ENCODE results near the gene E2F2. TPM values are rescaled to one million over a fixed set of nuclear protein-coding genes. Genes with fewer than 3 reads are reported as not detected.

E2F2 gene
- total RNA-seq, 6 donors from 2014 or later: 0.69 to 1.9 (median 1.1) TPM

DNA sequence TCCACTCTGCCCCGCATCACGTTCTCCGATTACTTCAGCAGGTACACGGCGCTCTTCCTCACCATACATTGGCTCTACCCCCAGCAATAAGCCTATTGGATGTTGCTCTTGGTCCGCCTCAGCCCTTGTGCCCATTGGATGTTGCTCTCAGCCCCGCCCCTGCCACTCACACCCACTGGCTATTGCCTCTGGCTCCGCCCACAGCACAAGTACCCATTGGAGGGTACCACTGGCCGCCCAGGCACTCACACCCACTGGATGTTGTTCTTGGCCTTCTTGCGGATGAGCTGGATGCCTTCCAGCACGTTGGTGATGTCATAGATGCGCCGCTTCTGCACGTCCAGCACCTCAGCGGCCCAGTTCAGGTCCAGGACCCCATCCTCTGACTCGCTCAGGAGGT, 9.4 kb downstream of the E2F2 start:
- TF ChIP-seq POLR2AphosphoS5 (IDR thresholded peaks at IDR 0.05): no peak
- TF ChIP-seq EP300 (IDR thresholded peaks at IDR 0.05): no peak
- TF ChIP-seq, protein P1, sequence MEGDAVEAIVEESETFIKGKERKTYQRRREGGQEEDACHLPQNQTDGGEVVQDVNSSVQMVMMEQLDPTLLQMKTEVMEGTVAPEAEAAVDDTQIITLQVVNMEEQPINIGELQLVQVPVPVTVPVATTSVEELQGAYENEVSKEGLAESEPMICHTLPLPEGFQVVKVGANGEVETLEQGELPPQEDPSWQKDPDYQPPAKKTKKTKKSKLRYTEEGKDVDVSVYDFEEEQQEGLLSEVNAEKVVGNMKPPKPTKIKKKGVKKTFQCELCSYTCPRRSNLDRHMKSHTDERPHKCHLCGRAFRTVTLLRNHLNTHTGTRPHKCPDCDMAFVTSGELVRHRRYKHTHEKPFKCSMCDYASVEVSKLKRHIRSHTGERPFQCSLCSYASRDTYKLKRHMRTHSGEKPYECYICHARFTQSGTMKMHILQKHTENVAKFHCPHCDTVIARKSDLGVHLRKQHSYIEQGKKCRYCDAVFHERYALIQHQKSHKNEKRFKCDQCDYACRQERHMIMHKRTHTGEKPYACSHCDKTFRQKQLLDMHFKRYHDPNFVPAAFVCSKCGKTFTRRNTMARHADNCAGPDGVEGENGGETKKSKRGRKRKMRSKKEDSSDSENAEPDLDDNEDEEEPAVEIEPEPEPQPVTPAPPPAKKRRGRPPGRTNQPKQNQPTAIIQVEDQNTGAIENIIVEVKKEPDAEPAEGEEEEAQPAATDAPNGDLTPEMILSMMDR (IDR thresholded peaks at IDR 0.05): no peak
- no peak for TF ChIP-seq POLR2A (IDR thresholded peaks at IDR 0.05)
- peak overlapping the region in 1 of 4 donors; percentile 33 for H3K27ac ChIP-seq
- no peaks in the 10 kb centered on the region for H3K9me3 ChIP-seq
- H3K4me3 ChIP-seq: no peak overlapping the region
- ATAC-seq (ENCODE audit: low FRiP score in 2 of 2): no peak
- 95 to 98% methylated on average over 16 of the region's 16 CpGs for WGBS, 2 donors
- no peaks in the 10 kb centered on the region for H3K27me3 ChIP-seq
- H3K4me1 ChIP-seq: peaks cover 0 to 20% (median 14%) of the 10 kb centered on the region in 4 donors
- no peaks in the 10 kb centered on the region for H3K36me3 ChIP-seq
- no peak for DNase-seq

DNA sequence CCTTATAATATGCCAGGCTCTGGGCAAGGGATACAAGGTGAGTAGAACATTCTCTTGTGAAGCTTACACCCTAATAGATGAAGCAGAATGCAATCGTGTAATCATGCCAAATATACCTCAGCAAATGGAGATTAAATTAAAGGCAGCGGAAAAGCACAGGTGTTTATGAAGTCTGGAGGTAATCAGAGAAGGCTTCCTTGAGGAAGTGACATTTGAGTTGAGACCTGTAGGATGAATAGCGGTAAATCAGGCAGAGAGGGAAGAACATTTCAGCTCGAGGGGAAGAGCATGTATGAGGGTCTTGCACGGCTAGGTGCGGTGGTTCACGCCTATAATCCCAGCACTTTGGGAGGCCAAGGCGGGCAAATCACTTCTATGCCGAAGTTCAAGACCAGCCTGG, 13.5 kb downstream of the E2F2 start:
- 96% methylated on average over 9 of the region's 9 CpGs for WGBS, 2 donors
- Histone ChIP-seq H3K36me3 (no peaks in the 10 kb centered on the region), H3K27ac (no peak overlapping the region), H3K27me3 (no peaks in the 10 kb centered on the region), H3K4me1 (no peaks in the 10 kb centered on the region), H3K4me3 (no peak overlapping the region), H3K9me3 (no peaks in the 10 kb centered on the region)
- no peak for ATAC-seq (ENCODE audit: low FRiP score in 2 of 2)
- TF ChIP-seq EP300 (IDR thresholded peaks at IDR 0.05): no peak
- no peak for TF ChIP-seq POLR2A (IDR thresholded peaks at IDR 0.05)
- TF ChIP-seq POLR2AphosphoS5 (IDR thresholded peaks at IDR 0.05): no peak
- TF ChIP-seq, protein P1 (IDR thresholded peaks at IDR 0.05): no peak
- no peak for DNase-seq

DNA sequence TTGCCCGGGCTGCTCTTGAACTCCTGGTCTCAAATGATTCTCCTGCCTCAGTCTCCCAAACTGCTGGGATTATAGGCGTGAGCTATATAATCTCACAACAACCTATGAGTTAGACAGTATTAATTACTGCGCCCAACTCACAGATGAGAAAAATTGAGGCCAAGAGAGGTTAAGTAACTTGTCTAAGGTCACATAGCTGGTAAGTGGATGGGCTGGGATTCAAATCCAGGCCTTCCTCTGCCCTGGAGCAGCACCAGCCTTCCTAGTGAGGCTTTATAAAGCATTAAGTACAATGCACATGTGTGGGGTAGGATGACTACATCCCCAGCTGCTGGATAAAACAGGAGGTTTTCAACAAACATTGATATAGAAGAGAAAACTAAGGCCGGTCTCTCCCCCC, 15.1 kb downstream of the E2F2 start:
- H3K27ac ChIP-seq: no peak overlapping the region
- WGBS, 2 donors: 95 to 97% methylated on average over 4 of the region's 4 CpGs

DNA sequence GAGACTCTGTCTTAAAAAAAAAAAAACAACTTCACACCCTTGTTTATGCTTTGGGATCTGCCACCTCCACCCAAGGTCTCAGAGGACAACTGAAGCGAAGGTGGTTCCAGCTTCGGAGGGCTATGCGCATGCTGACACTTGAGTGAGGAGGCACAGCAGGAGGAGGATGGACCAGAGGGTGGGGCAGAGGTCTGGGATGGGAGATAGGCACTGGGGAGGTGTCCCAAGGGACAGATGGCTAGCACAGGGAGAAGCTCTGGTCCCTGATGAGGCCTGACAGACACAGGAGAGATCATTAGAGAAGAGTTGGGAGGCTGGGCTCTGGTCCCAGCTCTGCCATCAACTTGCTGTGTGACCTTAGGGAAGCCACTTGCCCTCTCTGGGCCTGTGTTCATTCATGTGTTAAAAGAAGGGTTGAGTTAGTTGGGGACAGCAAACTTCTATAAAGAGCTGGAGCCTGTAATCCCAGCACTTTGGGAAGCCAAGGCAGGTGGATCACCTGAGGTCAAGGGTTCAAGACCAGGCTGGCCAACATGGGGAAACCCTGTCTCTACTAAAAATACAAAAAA, 16.8 kb downstream of the E2F2 start:
- TF ChIP-seq EP300 (IDR thresholded peaks at IDR 0.05): no peak
- TF ChIP-seq, protein P1 (IDR thresholded peaks at IDR 0.05): no peak
- TF ChIP-seq POLR2A (IDR thresholded peaks at IDR 0.05): no peak
- TF ChIP-seq POLR2AphosphoS5 (IDR thresholded peaks at IDR 0.05): no peak
- H3K9me3 ChIP-seq: no peaks in the 10 kb centered on the region
- DNase-seq (no peak), ATAC-seq (ENCODE audit: low FRiP score in 2 of 2) (no peak)
- no peak overlapping the region for H3K27ac ChIP-seq
- no peaks in the 10 kb centered on the region for H3K27me3 ChIP-seq
- no peak overlapping the region for H3K4me3 ChIP-seq
- H3K36me3 ChIP-seq: no peaks in the 10 kb centered on the region
- 88 to 100% methylated on average over 3 of the region's 3 CpGs for WGBS, 2 donors
- H3K4me1 ChIP-seq: no peaks in the 10 kb centered on the region

More for the DNA sequence above, 15.1 kb downstream of the E2F2 start:
- DNase-seq: no peak
- TF ChIP-seq POLR2A (IDR thresholded peaks at IDR 0.05): no peak
- TF ChIP-seq, protein P1 (IDR thresholded peaks at IDR 0.05): no peak
- TF ChIP-seq EP300 (IDR thresholded peaks at IDR 0.05): no peak
- no peak for TF ChIP-seq POLR2AphosphoS5 (IDR thresholded peaks at IDR 0.05)
- H3K36me3 ChIP-seq: no peaks in the 10 kb centered on the region
- H3K4me3 ChIP-seq: no peak overlapping the region
- H3K27me3 ChIP-seq: no peaks in the 10 kb centered on the region
- no peaks in the 10 kb centered on the region for H3K4me1 ChIP-seq
- H3K9me3 ChIP-seq: no peaks in the 10 kb centered on the region
- ATAC-seq (ENCODE audit: low FRiP score in 2 of 2): no peak

DNA sequence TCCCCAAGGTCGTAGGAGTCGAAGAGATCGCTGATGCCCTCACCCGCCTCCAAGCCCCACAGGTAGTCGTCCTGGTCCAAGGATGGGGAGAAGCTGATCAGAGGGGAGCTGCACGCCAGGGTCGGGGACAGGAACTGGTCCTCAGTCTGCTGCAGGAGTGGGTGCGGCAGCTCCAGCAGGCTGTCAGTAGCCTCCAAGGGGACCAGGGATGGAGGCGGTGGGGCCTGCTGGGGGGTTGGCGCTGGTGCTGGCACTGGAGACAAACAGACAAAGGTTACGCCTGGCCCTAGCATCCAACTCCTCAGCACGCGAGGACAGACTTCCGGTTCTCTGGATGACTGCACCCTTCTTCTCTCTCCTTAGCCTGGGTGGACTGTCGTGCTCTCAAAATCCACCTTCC, 21.1 kb downstream of the E2F2 start:
- Histone ChIP-seq H3K9me3 (no peaks in the 10 kb centered on the region), H3K36me3 (no peaks in the 10 kb centered on the region), H3K27ac (no peak overlapping the region), H3K4me3 (no peak overlapping the region), H3K4me1 (peaks cover 0 to 3% (median 0%) of the 10 kb centered on the region in 4 donors), H3K27me3 (no peaks in the 10 kb centered on the region)
- no peak for ATAC-seq (ENCODE audit: low FRiP score in 2 of 2)
- TF ChIP-seq POLR2A (IDR thresholded peaks at IDR 0.05): no peak
- TF ChIP-seq, protein P1 (IDR thresholded peaks at IDR 0.05): no peak
- 97 to 98% methylated on average over 11 to 15 of the region's 15 CpGs for WGBS, 2 donors
- no peak for DNase-seq
